ENCODE data around the gene ALX4. TPM values are rescaled to one million over a fixed set of nuclear protein-coding genes. Genes with fewer than 3 reads are reported as not detected.
A peak's percentile ranks its signal among the peaks of the same experiment; 100 is the strongest.

The ALX4 gene
- total and polyA plus RNA-seq, 2 donors from 2014 or later, result 0.09 to 0.16 TPM

DNA sequence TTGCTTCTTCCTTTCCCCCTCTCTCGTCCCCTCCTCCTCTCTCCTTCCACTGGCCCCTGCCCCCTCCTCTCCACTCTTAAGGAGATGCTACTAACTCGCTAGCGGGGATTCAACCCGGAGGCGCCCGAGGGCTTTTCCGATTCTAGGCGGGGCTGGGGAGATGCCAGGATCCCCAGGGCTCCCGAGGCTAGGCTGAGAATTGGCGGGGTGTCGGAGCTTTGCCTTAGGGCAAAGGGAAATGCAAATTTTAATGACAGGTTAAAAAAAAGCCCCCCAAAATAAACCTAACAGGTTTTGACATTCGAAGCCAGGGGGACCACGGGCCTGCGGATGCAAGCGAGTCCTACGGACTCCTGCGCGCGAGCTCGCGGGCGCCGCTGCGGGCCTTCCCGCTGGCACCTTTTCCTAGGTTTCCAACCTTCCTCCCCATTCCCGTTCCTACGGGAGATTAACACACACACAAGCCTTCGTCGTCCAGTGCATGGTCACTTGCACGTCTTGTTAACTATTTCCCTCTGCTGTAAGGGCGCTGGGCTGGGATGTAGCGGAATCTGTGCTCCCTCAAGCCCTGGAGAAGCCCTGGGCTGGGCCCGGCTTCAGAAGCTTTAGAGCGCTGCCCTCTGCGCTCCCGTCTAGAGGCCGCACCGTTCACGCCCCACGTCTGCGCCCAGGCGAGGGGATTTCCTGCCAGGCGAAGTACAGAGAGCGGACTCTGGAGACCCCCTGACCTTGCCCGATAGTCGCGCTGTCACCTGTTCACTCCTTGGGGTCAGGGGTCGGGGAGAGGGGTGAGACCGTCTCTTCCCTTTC, 729 bp upstream of the ALX4 start:
- FAIRE-seq, result no peak
- intact Hi-C loops (cut with DNase I), result no loop called here
- Histone ChIP-seq H3K4me3 (ENCODE audit: low read length in 3 of 3) (no peak overlapping the region), H3K27me3 (ENCODE audit: control insufficient read depth, insufficient read depth, low read length) (peaks cover 84% of the 10 kb centered on the region), H3K4me1 (ENCODE audit: control insufficient read depth in 2 of 3, insufficient read depth in 2 of 3, low read depth in 1 of 3, low read length in 3 of 3) (peaks cover 0 to 7% (median 0%) of the 10 kb centered on the region in 3 donors), H3K9me3 (ENCODE audit: control insufficient read depth in 2 of 3, insufficient read depth in 1 of 3, low read length in 3 of 3) (no peaks in the 10 kb centered on the region), H3K9ac (ENCODE audit: low read length in 3 of 3) (no peak overlapping the region), H3K27ac (ENCODE audit: low read depth in 2 of 2, low read length in 2 of 2) (no peak overlapping the region), H3K36me3 (ENCODE audit: control insufficient read depth in 2 of 3, insufficient read depth in 3 of 3, low read length in 3 of 3) (no peaks in the 10 kb centered on the region)
- peak in 1 of 5 donors; percentile 44 for DNase-seq
- TF ChIP-seq, protein P1, sequence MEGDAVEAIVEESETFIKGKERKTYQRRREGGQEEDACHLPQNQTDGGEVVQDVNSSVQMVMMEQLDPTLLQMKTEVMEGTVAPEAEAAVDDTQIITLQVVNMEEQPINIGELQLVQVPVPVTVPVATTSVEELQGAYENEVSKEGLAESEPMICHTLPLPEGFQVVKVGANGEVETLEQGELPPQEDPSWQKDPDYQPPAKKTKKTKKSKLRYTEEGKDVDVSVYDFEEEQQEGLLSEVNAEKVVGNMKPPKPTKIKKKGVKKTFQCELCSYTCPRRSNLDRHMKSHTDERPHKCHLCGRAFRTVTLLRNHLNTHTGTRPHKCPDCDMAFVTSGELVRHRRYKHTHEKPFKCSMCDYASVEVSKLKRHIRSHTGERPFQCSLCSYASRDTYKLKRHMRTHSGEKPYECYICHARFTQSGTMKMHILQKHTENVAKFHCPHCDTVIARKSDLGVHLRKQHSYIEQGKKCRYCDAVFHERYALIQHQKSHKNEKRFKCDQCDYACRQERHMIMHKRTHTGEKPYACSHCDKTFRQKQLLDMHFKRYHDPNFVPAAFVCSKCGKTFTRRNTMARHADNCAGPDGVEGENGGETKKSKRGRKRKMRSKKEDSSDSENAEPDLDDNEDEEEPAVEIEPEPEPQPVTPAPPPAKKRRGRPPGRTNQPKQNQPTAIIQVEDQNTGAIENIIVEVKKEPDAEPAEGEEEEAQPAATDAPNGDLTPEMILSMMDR (IDR thresholded peaks at IDR 0.05; ENCODE audit: borderline replicate concordance, extremely low read depth, insufficient read depth), result no peak

DNA sequence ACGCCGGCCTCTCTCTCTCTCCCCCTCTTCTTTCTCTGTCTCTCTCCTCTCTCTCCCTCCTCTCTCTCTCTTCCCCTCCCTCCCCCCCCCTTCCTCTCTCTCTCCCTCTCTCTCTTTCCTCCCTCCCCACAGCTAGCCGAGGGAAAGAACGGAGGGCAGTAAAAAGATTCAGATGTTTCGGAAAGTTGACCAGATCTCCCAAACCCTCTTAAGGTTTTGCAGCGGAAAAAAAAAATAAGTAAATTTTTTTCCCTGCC, 195 bp upstream of the ALX4 start:
- Histone ChIP-seq H3K36me3 (ENCODE audit: control insufficient read depth in 2 of 3, insufficient read depth in 3 of 3, low read length in 3 of 3) (no peaks in the 10 kb centered on the region), H3K27me3 (ENCODE audit: control insufficient read depth, insufficient read depth, low read length) (peaks cover 84% of the 10 kb centered on the region), H3K9ac (ENCODE audit: low read length in 3 of 3) (no peak overlapping the region), H3K9me3 (ENCODE audit: control insufficient read depth in 2 of 3, insufficient read depth in 1 of 3, low read length in 3 of 3) (no peaks in the 10 kb centered on the region), H3K27ac (ENCODE audit: low read depth in 2 of 2, low read length in 2 of 2) (no peak overlapping the region), H3K4me3 (ENCODE audit: low read length in 3 of 3) (no peak overlapping the region), H3K4me1 (ENCODE audit: control insufficient read depth in 2 of 3, insufficient read depth in 2 of 3, low read depth in 1 of 3, low read length in 3 of 3) (peaks cover 0 to 7% (median 0%) of the 10 kb centered on the region in 3 donors)
- FAIRE-seq, result no peak
- intact Hi-C loops (cut with DNase I), result no loop called here
- TF ChIP-seq, protein P1 (IDR thresholded peaks at IDR 0.05; ENCODE audit: borderline replicate concordance, extremely low read depth, insufficient read depth), result no peak
- DNase-seq, result no peak

DNA sequence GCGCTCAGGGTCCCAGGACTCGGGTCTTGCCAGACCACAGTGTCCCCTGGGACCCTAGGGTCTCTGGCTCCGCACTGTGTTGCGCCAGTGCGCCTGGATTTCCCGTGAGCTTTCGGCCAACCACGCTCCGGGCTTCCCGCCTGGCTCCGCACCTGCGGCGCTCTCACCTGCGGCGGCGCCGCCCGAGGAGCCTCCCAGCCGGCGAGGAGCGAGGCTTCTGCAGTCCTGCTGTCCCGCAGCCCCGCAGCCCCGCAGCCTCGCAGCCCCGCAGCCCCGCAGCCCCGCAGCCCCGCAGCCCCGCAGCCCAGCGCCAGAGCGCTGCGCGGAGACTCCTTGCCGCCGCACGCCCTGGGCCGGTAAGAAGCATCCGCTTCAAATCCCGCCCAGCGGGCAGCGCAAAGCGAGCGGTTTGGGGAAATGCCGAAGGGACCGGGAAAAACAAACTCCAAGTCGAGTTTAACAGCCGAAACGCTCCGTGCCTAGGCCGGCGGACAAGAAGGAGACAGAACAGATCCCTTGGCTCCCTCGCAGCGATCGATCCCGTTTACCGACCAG, 939 bp downstream of the ALX4 start:
- DNase-seq (peak in 1 of 5 donors; percentile 55), FAIRE-seq (no peak)
- H3K4me1 ChIP-seq (ENCODE audit: control insufficient read depth in 2 of 3, insufficient read depth in 2 of 3, low read depth in 1 of 3, low read length in 3 of 3), result peaks cover 0 to 12% (median 0%) of the 10 kb centered on the region in 3 donors
- no peak overlapping the region for H3K9ac ChIP-seq (ENCODE audit: low read length in 3 of 3)
- no peaks in the 10 kb centered on the region for H3K9me3 ChIP-seq (ENCODE audit: control insufficient read depth in 2 of 3, insufficient read depth in 1 of 3, low read length in 3 of 3)
- TF ChIP-seq, protein P1 (IDR thresholded peaks at IDR 0.05; ENCODE audit: borderline replicate concordance, extremely low read depth, insufficient read depth), result no peak
- H3K36me3 ChIP-seq (ENCODE audit: control insufficient read depth in 2 of 3, insufficient read depth in 3 of 3, low read length in 3 of 3), result no peaks in the 10 kb centered on the region
- H3K4me3 ChIP-seq (ENCODE audit: low read length in 3 of 3), result no peak overlapping the region
- intact Hi-C loops (cut with DNase I), result no loop called here
- no peak overlapping the region for H3K27ac ChIP-seq (ENCODE audit: low read depth in 2 of 2, low read length in 2 of 2)
- peaks cover 82% of the 10 kb centered on the region for H3K27me3 ChIP-seq (ENCODE audit: control insufficient read depth, insufficient read depth, low read length)
